ENCODE data around the gene DNLZ.

Gene DNLZ

GRCh38 chr9:136375096-136375495, 11.6 kb upstream of the DNLZ start:
- DNase-seq (ENCODE audit: low spot score) = no peak

- DNase-seq (ENCODE audit: low spot score) = no peak
Measured at GRCh38 chr9:136374183-136374575, 10.6 kb upstream of the DNLZ start.

- DNase-seq (ENCODE audit: low spot score) = no peak
Measured at GRCh38 chr9:136373300-136374182, 10.0 kb upstream of the DNLZ start, which contains the start of gene CARD9. TSS of gene CARD9 (minus strand) at chr9:136373669. CDS start at chr9:136372078, 1,591 bp downstream.

- DNase-seq (ENCODE audit: low spot score) = peak; percentile 83
Measured at GRCh38 chr9:136372561-136373299, 9.2 kb upstream of the DNLZ start.

GRCh38 chr9:136372006-136372405, 8.5 kb upstream of the DNLZ start:
- DNase-seq (ENCODE audit: low spot score) = no peak

GRCh38 chr9:136371533-136371880, 8.0 kb upstream of the DNLZ start:
- no peak for DNase-seq (ENCODE audit: low spot score)

- DNase-seq (ENCODE audit: low spot score) = no peak
Measured at GRCh38 chr9:136370687-136371532, 7.4 kb upstream of the DNLZ start.

- no peak for DNase-seq (ENCODE audit: low spot score)
Measured at GRCh38 chr9:136370037-136370436, 6.5 kb upstream of the DNLZ start.

GRCh38 chr9:136368190-136368589, 4.6 kb upstream of the DNLZ start:
- no peak for DNase-seq (ENCODE audit: low spot score)

GRCh38 chr9:136367296-136368145, 4.0 kb upstream of the DNLZ start:
- DNase-seq (ENCODE audit: low spot score) = no peak

- DNase-seq (ENCODE audit: low spot score) = no peak
Measured at GRCh38 chr9:136366826-136367225, 3.3 kb upstream of the DNLZ start.

- no peak for DNase-seq (ENCODE audit: low spot score)
Measured at GRCh38 chr9:136365775-136366222, 2.3 kb upstream of the DNLZ start.

- DNase-seq (ENCODE audit: low spot score) = no peak
Measured at GRCh38 chr9:136364942-136365774, 1.6 kb upstream of the DNLZ start.

- DNase-seq (ENCODE audit: low spot score) = no peak
Measured at GRCh38 chr9:136363949-136364748, 605 bp upstream of the DNLZ start.

- no peak for DNase-seq (ENCODE audit: low spot score)
Measured at GRCh38 chr9:136362450-136362784, 1.1 kb downstream of the DNLZ start.

- DNase-seq (ENCODE audit: low spot score) = no peak
Measured at GRCh38 chr9:136361754-136362449, 1.6 kb downstream of the DNLZ start.

GRCh38 chr9:136361047-136361753, 2.3 kb downstream of the DNLZ start:
- peak; percentile 43 for DNase-seq (ENCODE audit: low spot score)

Measured in GM03348 (cell line).